GM18519 (cell line): ENCODE measurements around the gene ADAMTS2.

Experiments used
- ATAC-seq: cut with Tn5 transposase; IDR thresholded peaks from one replicate; pipeline ENCODE4 v1.9.1; 2021; ENCODE audit warnings: mild to moderate bottlenecking, moderate library complexity; ENCODE audit not compliant: unreplicated experiment, low FRiP score

ADAMTS2 gene

DNA sequence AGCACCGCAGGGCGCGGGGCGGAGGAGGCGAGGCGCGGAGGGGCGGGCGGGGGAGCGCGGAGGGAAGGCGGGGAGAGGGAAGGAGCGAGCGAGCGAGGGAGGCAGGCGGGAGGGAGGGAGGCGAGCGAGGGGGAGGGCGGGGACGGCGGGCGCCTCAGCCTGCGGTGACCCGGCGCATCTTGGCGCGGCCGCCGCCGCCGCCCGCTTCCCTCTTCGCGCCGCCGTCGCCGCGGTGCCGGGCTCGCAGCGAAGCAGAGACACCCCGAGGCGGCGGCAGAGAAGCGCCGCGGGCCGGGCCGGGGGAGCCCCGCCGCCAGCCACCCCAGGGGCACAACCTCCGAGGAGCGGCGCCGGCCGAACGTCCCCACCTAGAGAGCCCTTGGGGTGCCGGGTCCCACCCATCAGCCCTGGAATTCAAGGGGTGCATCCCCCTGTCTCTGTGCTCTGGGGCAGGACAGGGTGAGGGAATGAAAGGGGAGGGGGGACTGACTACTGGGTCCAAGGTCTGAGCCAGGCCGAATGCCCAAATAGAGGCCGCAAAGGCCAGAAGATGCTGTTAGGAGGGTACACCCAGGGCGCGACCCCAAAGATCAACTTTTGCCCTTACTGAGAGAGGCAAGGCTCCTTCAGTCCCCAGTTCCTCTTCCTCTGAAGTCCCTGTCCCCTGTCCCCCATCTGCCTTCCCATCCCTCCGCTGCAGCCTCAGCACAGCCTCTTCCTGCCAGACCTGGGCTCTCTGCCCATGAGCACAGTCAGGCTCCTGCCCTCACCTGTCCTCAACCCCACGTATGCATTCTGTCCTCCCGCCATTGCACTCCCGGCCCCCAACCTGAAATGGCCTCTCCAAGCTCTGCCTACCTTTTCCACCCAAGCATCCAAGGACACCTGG lies at the start of gene ADAMTS2:
TSS of gene ADAMTS2 (minus strand) at position 29 of the 889 bp plus-strand sequence. CDS start 133 bp downstream, outside the sequence.
- no peak for ATAC-seq

DNA sequence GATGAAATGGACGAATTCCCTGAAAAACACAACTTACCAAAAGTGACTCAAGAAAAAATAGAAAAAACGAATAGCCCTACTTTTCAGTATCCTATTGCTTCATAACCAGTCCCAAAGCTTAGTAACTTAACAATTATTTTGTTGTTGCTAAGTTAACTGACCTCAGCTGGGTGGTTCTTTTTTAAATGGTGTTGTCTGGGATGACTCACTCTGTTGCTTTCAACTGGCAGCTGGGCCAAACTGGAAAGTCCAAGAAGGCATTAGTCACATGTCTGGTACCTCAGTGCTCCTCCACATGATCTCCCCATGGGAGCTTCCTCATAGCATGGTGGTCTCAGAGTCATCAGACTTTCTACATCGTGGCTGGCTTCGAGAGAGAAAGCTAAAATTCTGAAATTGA lies 47.8 kb upstream of the ADAMTS2 start:
- ATAC-seq, result no peak

DNA sequence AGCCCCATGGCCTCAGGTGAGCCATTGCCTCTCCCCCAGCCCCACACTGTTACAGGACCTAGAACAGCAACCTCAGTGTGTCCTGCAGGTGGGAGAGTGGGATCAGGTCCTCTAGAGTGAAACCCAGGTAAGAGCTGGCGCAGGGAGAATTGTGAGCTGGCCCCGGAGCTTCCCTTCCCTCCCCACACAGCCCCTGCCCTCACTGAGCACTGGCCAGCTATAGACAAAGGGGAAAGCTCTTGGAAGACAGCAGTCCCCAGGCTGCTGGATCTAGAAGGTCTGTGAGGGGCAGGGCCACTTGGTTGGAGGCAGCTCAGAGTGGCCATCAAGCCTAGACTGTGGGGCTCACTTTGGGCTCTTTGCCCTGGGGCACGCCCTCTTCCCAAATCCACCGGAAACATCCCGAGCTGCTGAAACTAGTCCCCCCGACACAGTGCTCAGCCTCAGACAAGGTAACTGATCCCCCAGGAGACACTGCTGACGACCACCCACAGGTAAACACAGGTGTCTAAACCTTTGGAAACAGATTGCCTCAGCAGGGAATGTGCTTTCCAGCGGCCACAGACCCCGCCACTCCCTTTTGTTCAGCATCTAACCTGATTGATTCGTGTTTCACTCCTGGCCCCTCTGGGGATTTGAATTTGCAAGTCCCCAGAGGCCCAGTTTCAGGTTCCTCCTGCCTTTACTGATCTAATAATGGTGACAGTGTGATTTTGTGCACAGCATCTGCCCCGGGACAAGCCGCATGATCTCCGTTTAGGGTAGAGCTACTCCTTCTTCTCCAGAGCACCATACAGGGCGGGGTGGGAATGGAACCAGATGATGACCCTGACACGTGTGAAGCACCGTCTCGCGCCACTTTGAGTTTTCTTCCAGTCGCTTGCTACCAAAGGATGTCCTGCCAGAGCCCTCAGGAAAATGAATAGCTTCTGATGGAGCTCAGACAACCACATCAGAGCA lies 42.2 kb upstream of the ADAMTS2 start:
- ATAC-seq, result no peak

DNA sequence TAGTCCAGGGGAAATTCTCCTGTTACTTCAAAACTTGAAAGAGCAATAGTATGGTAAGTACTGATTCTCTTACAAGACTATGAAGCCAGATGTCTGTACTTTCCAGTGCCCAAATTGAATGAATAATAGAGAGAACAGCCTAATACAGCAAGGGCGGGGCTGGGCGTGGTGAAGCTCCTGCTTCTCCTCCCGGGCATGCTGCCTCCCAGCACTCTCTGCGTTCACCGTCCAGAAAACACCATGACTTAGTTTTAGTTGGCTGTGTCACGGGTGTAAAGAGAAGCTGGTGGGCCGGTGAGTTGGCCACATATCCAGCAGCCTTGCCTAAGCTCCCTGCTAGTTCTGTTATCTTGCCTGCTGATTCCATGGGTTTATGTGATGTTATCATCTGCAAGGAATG lies 40.7 kb upstream of the ADAMTS2 start:
- ATAC-seq, result no peak

DNA sequence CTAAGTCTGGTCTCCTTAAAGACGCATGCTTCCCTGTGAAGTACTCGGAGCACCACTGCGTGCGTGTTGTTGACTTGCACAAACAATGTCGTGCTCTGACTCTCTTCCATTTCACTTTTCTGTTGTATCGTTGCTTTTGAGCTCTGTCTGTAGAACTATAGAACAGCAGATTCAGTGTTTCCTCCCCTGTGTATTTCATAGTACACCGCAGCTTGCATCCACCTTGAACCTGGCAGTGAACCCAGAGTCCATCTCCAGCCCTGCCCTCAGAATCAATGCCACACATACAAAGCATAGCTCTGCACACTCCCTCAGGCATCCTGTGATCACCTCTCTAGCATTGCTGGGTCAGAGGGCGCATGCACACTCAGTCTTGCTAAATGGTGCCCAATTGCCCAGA lies 37.2 kb upstream of the ADAMTS2 start:
- no peak for ATAC-seq

DNA sequence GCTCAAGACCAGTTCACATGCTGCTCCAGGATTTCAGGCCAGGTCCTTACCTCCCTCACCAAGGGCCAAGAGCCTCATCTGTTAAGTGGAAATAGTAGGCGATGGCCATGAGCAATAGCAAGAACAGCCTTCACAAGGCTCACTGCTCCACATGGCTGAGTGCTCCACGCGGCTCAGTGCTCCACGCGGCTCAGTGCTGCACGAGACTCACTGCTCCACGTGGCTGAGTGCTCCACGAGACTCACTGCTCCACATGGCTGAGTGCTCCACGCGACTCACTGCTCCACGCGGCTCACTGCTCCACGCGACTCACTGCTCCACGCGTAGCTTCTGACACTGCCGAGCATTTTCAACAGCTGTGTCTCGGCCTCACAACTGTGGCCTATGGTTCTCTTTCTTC lies 36.4 kb upstream of the ADAMTS2 start:
- no peak for ATAC-seq

DNA sequence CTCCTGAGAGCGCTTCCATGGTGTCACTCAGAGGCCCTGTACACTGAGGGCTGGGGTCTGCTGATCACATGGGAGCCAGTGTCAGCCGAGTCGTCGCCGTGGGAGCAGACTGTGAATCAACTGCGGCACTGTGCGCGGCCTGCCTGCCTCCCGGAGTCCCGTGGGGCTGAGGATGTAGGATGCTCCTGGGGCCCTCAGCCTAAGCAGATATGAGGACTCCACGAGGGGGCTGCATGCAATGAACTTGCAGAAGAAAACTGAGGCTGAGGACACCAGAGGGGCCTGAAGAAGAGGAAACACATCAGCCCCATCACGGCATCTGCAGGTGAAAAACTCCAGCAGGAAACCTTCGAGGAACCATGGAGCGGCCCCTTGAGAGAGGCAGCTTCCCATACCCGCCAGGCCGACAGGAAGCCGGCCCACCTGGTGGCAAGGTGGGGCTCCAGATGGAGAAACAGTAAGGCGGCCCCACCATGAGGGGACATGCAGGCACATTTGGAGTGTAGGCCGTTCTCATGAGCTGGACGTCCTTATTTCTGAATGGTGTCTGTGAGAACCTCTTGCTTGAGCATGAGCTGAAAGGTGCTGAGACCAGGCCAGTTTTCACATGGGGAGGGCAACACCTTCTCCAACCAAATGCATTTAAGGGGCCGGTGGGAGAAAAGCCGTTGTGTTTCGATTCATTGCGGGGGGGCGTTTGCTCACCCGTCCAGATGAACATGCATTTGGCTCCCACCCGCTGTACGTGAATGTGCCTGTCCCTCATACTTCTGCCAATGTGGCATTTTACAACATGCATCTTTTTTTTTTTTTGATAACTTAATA lies 35.2 kb upstream of the ADAMTS2 start:
- no peak for ATAC-seq

DNA sequence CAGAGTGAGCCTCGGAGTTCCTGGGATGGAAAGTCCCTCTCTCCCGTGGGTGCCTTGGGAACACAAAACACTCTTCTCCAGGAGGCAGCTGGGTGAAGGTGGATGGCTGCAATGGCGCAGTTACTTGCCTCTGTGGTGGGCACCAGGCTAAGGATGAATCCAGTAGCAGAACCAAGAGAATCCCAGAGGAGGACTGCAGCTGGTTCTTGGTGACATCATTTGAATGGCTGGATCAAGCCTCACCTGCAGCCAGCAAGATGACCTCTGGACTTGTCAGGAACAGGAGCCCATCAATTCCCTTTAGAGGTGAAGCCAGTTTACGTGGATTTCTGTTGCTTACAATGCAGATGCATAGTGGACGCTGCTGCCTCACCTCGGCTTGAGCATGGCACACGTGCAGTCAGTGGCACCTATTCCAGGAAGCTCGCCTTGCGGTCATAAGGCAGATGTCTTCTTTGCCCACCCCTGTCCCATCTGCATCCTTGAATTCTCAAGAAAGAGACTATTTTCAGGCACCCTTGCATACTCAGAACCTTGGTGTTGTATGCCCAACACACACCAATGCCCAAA lies 34.1 kb upstream of the ADAMTS2 start:
- ATAC-seq, result no peak

DNA sequence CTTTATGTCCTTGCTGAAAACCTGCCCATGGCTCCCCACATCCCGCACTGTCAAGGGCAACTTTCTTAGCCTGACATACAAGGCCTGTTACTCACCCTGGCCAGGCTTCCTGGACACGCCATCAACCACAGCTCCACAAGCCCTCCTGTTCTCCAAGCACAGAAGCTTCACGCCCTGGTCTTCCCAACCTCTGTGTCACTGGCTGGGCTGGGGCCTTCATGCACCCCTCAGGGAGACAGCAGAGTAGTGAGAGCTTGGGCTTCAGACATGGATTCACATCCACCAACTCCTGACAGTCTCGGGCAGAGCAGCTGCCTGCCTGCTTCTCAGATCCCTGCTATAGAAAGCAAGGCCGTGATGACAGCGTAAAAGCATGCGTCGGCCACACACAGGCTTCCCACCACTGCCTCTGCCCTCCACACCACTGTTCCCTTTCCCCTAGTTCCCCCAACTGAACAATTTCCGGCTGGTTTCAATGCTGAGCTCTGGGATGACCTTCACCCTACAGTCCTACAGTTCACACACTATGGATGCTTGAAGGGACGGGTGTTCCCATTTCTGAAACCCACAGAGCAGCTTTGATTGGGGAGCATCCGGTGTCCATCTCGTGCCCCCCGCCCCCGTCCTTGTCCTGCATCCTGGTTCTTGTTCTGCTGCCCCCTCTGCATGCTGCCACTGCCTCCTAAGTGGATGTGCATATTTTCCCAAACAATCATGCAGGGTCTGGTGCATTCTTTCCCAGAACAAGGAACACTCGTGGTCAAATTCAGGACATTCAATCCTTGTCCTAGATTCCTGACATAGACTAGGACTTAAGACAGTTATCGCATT lies 33.4 kb upstream of the ADAMTS2 start:
- ATAC-seq, result no peak

DNA sequence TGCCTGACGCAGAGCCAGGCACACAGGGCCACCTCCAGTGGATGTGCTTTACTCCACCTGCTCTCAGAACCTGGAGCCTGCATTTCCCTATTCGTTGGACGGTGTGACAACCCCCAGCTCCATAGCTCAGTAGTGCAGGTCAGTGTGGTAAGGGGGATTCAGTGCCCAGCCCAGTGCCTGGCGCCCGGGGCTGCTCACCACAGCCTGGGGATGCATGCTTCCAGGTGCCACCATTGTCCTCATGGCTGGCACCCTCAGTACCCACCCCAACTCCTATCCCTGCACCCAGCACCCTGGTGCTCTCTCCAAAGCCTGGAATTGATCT lies 32.8 kb upstream of the ADAMTS2 start:
- ATAC-seq, result no peak

DNA sequence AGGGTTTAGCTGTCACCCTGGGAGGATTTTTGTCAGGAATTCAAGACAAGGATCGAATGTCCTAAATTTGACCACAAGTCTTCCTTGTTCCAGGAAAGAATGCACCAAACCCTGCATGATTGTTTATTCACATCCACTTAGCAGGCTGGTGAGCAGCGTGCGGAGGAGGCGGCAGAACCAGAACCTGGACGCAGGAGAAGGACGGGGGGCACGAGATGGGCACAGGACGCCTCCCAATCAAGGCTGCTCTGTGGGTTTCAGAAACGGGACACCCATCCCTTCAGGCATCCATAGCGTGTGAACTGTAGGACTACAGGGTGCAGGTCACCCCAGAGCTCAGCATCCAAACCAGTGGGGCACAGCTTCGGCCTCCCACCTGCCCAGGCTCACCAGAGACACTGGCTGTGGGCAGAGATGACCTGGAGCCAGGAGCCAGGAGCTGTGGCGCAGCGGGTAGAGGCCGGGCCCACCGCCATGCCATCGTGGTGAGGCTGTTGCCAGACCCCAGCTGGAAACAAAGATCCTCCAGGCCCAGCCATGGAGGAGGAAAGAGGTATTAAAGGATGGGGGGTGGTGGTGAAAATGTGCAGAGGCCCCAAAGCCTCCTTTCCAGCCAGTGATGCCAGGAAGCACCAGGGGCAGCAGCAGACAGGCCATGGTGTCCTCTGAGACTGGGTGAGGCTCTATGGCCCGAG lies 32.3 kb upstream of the ADAMTS2 start:
- ATAC-seq, result no peak

DNA sequence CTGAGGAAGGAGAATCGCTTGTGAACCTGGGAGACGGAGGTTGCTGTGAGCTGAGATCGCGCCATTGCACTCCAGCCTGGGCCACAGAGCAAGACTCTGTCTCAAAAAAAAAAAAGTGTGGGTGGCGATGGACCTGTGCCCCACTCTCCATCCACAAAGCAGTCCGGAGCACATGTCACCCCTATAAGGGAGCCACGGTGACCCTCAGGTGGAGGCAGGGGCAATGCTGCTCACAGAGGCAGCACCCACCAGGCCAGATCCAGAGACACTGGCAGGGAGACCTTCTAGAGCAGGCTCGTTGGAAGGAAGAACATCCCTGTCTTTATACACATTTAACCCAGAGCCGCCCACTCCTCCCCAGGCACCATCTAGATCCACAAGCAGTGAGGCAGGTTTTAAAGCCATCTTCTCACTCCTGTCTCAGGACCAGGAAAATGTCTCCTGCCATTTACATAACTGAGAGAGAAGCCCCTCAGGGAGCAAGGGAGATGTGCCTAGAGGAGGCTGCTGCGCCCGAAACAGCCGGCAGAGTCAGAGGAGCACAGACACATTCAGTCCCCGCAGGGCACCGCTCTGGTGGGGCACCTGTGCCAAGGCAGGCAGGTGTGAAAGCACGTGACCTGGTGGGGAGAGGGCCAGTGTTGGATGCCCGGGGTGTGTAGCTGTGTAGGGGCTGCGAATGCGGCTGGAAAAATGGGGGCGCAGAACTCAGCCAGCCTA lies 31.6 kb upstream of the ADAMTS2 start:
- ATAC-seq, result no peak

DNA sequence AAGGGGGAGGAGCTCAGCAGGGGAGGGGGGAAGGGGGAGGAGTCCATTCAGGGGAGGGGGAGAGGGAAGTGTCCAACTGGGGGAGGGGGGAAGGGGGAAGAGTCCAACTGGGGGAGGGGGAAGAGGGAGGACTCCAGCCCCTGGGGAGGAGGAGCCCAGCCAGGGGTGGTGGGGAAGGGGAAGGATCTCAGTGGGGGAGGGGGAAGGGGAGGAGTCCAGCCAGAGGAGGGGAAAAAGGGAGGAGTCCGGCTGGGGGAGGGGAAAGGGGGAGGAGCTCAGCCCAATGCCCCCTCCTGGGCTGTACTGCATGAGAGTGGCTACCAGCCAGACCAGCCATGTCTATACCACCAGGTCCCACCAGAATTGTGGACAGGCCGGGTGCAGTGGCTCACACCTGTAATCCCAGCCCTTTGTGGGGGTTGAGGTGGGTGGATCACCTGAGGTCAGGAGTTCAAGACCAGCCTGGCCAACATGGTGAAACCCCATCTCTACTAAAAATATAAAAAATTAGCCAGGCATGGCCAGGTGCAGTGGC lies 30.6 kb upstream of the ADAMTS2 start:
- ATAC-seq, result no peak

DNA sequence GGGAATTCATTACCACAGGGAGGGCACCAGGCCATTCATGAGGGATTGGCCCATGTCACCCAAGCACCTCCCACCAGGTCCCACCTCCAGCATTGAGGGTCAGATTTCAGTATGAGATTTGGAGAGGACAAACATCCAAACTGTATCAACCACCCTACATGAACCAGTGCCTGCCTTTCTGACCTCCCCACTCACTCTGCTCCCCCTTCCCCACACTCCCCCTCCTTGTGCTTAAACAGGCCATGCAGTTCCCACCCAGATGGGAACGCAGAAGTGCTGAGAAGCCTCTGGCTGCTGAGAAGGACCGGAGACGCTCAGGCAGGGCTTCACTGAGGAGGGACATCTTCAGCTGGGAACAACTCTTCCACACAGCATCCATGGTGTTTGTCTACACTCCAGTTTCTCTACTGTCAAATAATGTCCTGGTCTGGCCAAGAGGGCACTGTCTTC lies 30.0 kb upstream of the ADAMTS2 start:
- ATAC-seq, result no peak

DNA sequence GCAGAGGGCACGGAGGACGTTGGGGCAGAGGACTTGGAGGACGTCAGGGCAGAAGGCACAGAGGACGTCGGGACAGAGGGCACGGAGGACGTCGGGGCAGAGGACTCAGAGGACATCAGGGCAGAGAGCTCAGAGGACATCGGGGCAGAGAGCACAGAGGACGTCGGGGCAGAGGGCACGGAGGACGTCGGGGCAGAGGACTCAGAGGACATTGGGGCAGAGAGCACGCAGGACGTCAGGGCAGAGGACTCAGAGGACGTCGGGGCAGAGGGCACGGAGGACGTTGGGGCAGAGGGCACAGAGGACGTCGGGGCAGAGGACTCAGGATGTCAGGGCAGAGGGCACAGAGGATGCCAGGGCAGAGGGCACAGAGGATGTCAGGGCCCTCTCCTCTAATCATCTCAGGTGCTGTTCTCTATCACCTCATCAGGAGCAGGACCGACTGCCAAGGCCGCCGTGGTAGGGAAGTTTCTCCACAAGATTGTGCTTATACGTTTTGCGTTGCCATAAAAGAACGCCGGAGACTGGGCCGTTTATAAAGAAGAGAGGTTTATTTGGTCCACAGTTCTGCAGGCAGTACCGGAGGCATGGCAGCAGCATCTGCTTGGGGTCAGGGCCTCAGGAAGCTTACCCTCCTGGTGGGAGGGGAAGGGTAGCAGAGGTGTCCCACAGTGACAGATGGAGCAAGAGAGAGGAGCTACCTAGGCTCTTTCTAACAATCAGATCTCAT lies 29.4 kb upstream of the ADAMTS2 start:
- no peak for ATAC-seq

DNA sequence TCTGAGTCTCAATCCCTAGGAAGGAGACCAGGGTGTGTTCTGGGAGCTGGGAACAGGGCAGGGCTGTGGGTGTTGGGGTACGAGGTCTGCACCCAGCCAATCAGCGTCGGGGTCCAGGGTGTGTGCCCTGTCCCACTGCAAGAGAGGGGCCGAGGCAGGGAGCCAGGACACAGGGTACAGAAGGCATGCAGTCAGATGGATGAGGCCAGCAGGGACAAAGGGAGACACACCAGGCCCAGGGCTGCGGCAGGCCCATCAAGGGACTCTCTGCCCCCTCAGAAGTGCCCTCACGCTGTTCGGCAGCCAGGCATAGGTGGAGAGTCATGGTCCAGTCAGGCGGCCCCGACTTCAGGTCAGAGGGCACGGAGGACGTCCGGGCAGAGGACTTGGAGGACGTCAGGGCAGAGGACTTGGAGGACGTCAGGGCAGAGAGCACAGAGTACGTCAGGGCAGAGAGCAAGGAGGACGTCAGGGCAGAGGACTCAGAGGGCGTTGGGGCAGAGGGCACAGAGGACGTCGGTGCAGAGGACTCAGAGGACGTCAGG lies 28.8 kb upstream of the ADAMTS2 start:
- no peak for ATAC-seq
